TTC549 (cell line): ENCODE measurements around the gene STOM.

Experiments used
- FAIRE-seq: peaks from 2 replicates; lab custom pipeline; 2012; peaks lifted over from hg19 to GRCh38; lab: Jason Lieb, UNC

Gene STOM

DNA sequence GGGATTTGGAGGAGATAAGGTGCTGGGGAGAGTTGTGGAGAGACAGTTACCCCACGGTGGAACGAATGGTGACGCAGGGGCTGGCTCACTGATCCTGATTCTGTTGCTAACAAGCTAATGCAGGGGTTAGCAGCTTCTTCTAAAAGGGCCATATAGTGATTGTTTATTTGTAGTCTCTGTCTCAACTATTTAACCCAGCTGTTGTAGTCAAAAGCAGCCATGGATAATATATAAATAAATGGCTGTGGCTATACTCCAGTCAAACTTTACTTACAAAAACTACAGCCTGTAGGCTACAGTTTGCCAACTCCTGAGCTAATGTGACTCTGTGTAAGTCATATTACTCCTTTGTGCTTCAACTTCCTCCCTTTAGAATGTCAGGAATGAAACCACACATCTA is 21.8 kb downstream of the STOM start:
- no peak for FAIRE-seq

DNA sequence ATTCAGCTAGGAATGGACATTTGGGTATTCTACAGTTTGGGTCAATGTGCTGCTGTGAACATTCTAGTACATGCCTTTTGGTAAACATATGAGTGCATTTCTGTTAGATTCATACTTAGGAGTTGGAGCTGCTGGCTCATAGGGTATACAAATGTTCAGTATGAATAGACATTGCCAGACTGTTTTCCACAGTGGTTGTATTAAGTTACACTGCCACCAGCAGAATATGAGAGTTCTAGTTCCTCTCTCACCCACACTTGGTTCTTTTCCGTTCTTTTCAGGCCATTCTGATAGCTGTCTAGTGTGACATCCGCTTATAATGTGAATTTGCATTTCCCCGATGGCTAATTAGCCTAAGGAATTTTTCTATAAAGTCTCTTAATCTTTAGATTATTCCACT is 25.0 kb downstream of the STOM start:
- no peak for FAIRE-seq

DNA sequence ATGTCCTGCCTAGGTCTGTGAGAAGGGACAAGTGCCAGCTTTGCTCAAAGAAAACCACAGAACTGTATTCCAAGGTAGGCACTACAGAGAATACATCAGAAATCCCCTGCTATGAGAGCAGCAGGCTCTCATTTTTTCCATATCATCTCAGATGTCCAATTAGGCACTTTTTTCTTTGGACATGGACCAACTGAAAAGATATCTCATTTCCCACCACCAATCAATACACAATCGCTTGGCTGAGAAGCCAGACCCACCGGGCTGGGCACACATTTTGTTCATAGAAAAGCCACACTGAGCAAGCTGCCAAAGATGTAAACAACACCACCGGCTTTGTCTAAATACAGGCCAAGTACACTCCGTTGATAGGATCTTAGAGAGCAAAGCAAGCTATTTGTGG is 25.9 kb downstream of the STOM start:
- no peak for FAIRE-seq

DNA sequence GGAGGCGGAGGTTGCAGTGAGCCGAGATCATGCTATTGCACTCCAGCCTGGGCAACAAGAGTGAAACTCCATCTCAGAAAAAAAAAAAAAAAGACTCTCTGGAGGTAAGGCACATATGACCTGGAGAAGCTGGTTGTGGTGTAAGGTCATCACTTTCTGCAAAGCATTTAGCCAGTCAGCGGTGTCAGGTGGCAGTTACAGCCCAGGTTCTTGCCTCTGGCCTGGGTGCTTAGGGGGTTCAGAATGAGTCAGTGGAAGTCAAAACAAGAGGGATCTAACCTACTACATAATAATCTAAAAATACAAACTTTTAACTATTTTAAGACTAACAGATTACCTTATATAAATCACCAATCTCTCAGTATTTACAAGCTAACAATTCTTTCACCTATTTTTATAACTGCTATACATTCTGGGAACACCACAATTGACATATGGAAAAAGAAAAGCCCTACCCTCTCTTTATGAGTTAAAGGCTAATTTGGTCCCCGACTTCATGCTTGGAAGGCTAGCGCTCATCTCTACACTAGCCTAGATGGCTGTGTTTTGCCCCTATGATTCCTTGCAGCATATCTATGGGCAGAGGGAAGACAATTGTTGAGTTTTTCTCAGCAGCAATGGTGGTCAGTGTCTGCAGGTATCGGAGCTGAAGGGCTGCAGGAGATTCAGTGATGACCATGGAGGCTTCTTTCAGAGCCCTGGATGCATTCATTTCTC is 29.2 kb downstream of the STOM start:
- no peak for FAIRE-seq

DNA sequence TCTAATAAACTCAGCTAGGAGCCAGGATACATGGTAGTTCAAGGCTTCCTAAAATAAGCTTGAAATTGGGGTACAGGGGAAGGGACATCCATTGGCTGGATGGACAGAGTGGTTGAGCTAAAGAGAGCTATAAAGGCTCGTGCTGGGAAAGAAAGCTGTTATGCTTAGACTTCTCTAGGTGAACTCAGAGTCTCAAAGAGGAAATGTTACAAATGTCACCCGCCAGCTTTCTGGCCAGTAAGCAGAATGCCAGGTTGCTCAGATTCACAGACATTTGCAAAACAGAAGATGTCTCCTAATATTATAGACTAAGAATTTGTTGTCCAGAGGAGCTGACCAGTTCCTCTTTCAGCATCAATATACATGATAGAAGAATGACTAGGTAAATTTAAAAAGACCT is 30.6 kb downstream of the STOM start:
- no peak for FAIRE-seq

DNA sequence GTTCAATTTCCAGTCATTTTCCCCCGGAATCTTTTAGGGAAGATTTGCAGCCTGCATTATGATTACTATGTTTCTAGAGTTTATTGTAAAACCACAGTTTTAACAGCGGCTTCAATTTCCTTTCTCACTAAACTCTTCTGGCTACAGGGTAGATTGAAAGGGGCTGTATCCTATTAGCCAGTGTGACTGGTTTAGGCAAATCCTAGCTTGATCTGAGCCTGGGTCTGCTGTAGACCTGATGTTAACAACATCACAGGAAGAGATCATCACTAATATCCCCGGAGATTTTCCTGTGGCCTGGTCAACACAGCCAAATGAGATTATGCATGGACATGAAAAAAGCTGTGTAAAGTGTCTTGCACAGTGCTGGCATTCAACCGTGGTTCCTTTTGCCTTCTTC is 33.4 kb downstream of the STOM start:
- FAIRE-seq: no peak

DNA sequence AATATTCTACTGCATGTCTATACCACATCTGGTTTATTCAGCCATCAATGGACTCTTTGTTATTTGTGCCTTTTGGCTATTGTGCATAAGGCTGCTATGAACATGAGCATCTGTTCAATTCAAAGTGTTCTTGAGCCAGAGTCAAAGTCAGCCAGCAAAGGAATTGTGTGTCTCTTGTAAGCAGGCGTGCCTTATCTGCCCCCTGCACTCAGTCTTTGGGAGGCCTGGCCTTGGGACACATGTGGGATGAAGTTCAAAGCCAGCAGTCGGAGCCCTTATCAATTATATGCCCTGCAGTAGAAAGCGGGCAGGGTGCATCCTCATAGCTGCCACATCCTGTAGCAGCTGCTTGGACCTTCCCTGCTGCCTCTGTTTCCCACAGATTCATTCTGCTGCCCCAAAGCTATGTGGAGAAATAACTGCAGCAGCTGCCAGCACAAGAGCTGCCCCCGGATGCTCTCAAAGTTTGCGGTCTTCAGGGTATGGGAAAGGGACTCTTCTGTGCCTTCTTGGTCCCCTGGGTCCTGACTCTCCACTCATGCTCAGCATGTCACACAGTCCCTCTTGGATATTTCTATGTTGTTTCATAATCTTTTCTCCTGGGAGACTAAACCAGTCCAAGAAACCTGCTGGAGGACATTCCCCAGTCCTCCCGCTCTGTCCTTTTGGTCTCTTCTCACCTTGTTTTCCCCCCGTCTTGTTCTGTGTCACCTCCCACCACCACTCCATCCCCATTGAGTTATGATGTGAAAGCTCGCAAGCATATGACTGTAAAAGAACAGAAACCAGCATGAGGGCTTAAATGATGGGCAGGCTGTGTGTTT is 35.9 kb downstream of the STOM start:
- FAIRE-seq: no peak

DNA sequence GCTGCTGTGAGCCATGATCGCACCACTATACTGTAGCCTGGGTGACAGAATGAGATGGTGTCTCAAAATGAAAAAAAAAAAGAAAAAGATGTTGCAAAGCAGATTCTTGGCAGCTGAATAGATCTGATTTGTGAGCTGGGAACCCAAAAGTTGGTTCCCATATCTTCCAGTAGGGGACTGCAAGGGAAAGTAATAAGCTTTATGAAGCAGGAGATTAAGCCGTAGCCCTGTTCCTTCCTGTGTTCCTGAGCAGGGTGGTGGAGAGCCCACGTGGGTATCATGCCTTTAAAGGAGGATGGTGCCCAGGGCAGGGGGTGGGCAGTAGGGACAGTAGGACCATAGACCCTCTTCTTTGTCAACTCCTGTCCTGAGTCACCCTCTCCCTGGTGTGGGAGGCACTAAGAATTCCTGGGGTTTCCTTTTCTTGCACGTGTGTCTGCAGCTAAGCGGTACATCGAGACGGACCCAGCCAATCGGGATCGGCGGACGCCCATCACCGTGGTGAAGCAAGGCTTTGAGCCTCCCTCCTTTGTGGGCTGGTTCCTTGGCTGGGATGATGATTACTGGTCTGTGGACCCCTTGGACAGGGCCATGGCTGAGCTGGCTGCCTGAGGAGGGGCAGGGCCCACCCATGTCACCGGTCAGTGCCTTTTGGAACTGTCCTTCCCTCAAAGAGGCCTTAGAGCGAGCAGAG is 37.9 kb downstream of the STOM start:
- FAIRE-seq: no peak

DNA sequence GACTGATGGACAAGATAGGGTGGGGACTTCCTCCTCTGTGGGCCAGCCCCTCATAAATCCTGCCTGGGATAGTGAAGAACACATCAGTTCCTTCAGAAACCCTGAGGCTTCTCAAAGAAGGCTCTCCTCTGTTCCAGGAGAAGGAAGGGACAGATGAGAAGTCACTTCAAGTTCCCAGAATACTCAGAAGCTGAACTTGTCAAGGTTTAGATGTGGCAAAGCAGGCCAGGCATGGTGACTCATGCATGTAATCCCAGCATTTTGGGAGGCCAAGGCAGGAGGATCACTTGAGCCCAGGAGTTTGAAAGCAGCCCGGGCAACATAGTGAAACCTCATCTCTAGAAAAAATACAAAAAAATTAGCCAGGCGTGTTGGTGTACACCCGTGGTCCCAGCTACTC is 38.5 kb downstream of the STOM start:
- FAIRE-seq: no peak

DNA sequence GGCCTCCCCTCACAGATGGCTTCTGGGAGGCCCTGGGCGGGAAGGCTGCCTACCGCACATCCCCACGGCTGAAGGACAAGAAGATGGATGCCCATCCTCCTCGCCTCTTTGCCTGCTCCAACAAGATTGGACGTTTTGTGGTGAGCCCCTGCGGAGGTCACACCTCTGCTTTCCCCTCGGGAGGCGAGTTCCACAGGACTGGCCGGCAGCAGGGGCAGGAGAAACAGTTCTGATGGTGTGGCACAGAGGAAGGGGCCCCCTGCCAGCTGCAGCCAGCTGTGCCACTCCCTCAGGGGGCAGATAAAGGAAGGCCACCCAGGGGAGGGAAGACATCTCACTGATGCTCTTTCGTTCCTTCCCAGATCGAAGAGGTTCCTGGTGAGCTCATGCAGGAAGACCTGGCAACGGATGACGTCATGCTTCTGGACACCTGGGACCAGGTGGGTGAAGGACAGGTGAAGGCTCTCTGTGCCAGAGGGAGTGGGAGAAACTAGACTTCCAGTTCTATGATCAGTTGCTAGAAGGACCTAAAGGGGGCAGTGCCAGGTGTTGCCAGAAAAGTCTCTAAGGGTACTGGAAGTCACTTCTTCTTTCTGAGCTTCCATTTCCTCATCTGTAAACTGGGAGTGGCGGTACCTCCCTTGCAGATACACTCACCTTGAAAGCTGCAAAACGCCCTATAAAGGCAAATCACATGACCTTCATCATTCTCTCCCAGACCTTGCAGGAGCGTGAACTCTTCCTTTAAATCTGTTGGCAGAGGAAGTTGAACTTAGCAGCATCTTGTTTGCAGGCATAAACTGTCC is 41.0 kb downstream of the STOM start:
- FAIRE-seq: no peak

DNA sequence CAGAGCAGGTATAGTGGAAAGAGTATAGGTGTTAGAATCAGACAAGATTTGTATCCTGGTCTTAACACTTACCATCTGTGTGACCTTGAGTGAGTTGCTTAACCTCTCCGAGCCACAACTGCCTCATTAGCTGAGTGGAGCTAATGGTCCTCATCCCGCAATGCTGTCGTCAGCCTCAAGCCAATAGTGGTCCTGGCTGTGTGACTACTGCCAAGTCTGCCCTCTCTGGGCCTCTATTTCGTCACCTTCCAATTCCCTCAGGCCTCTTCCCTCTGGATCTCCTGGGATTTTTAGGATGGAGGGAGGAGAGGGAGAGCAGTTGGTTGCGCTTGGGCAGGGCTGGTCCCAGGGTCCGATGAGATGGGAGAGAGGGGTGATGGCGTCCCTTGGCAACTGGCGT is 41.6 kb downstream of the STOM start:
- no peak for FAIRE-seq

DNA sequence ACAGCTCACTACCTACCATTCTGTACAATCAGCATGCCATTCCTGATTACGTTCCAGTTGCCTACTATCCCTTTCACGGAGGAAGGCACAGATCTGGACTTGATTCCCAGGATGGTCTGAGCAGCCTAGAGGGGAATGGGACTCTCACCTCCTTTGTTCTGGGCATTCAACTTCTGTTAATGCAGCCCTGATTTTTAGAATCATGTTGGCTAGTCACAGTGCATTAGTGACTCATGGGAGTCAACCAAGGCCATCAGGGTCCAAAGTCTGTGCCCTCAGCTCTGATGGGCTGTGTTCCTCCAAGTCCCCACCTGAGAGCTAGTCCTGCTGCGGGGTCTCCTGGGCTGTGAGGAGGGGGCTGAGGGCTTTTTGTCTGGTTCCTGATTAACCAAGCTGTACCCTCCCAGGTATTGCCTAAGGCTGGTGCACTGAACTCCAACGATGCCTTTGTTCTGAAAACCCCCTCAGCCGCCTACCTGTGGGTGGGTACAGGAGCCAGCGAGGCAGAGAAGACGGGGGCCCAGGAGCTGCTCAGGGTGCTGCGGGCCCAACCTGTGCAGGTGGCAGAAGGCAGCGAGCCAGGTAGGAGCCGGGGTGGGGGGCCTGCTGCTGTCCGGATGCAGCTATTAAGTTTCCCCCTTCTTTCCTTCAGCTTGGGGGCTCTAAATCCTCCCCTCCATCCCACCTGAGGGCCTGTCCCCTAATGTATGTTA is 43.0 kb downstream of the STOM start:
- FAIRE-seq: no peak

DNA sequence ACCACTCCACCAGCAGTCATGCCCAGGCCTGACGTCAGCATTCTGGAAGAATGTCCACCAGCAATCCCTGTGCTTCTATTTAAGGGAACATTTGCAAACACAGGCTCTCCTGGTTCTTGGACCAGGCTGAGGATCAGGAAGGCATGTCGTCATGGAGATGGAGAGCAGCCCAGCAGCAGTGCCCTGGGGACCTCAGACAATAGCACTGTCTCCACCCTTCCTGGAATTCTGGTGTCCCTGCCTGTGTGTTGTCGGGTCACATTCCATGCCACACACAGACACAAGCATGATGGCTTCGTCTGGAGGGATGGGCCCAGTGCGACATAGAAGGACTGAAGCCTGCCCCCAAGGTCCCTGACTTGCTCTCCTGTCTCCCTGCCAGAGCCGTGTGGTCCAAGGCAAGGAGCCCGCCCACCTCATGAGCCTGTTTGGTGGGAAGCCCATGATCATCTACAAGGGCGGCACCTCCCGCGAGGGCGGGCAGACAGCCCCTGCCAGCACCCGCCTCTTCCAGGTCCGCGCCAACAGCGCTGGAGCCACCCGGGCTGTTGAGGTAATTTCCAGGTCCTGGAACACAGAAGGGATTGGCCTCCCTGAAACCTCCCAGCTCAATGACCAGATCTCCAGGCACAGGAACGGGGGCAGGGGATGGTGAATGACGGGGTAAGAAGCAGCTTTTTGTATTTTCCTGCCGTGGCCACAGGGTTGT is 43.8 kb downstream of the STOM start:
- FAIRE-seq: no peak

DNA sequence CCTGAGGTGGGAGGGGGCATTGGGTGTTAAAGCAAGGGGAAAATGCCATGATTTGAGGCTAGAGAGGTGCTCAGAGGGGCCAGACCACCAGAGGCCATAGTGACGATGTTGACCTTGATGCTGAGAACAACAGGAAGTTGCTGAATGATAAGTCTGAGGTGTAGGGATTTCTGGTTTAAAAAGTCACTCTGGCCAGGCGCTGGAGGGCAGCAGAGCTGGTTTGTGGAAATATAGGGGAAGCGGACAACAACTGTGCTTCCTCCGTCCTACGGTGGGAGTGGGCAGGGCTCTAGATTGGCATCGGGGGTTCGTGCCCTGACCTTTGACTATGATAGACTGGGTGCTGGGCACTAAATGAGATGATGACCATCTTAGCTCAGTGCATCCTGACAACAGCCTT is 44.7 kb downstream of the STOM start:
- no peak for FAIRE-seq

DNA sequence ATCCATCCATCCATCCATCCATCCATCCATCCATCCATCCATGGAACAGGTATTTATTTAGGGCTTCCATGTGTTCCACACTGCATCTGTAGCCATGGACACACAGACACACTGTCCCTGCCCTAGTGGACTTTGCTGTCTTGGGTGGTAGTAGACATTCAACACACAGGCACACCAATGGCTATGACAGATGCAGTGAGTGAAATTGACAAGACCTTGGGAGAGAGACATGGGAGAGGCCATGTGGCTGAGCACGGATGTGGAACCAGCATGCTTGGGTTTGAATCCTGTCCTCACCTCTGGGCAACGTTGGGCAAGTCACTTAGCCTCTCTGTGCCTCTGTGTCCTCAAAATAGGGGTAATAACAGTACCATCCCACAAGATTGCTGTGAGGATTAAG is 45.3 kb downstream of the STOM start:
- no peak for FAIRE-seq

DNA sequence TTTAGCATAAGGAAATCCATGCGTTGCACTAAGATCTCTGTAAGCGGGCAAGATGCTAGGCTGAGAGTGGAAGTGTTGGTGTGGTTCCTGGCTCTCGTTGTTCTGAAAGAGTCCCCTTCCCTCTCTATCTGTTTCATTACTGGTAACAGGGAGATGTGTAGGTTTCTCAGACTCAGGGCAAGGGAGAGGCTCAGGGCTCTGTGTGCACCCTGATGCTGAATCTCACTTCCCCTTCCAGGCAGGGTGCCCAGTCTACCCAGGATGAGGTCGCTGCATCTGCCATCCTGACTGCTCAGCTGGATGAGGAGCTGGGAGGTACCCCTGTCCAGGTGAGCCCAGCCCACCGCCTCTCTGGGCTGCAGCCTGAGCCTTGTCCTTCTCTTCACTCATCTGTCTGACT is 45.7 kb downstream of the STOM start:
- no peak for FAIRE-seq

DNA sequence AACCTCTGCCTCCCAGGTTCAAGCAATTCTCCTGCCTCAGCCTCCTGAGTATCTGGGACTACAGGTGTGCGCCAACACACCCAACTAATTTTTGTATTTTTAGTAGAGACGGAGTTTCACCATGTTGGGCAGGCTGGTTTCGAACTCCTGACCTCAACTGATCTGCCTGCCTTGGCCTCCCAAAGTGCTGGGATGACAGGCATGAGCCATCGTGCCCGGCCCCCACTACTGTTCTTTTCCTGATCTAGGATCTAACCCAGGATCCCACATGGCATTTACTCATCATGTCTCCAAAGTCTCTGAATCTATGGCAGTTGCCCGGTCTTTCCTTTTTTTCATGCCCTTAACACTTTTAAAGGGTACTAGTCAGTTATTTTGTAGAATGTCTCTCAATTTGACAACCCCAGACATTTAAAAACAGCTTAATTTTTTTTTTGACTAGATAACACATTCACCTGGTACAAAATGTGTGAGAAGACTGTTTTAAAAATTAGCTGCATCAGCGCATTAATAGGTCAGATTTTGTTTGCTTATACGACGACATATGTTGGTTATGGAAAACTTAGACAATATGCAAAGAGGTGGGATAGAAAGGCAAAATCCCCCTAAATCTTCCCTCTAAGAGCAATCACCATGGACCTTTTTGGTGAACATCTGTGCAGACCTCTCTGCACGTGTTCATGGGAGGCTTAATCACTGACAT is 46.5 kb downstream of the STOM start:
- no peak for FAIRE-seq

DNA sequence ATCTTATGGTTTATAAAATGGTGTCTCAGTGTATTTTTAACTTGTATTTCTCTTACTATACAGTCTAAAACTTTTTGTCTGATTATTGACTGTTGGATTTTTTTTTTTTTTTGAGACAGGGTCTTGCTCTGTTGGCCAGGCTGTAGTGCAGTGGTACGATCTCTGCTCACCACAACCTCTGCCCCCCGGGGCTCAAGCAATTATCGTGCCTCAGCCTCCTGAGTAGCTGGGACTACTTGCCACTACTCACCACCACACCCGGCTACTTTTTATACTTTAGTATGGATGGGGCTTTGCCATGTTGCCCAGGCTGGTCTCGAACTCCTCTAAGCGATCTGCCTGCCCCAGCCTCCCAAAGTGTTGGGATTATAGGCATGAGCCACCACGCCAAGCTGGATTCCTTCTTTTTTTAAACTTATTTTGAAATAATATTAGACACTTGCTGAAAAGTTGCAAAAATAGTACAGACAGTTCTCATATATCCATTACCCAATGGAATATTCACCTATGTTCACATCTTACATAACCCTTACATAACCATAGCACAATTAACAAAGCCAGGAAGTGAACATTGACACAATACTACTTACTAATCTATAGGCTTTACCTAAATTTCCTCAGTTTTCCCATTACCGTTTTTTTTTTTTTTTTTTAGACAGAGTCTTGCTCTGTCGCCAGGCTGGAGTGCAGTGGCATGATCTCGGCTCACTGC is 47.2 kb downstream of the STOM start:
- FAIRE-seq: no peak

DNA sequence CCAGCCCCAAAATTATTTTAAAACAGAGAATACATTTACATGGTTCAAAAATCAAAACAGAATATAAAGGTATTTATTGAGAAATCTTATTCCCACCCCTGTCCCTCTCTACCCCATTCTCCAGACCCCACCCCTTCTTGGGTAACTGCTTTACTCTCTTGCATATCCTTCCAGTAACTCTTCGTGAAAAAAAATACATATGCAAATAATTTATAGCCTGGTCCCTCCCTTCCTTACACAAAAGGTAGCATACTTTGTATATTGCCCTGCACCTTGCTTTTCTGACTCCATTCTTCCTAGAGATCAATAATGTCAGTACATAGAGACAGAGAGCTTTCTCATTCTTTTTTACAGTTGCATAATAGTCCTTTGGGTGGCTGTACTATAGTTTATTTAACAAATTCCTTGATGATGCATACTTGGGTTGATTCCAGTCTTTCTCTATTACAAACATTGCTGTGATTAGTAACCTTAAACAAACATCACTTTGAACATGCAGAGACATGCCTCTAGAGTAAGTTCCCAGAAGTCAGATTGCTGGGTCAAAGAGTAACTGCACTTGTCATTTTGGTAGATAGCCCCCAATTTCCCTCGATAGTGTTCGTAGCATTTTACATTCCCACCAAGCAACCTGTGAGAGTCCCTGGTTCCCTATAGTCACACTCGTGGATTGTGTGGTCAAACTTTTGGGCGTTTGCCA is 47.9 kb downstream of the STOM start:
- FAIRE-seq: no peak
